ENCODE results near the gene ZNF385B.

Gene ZNF385B

GRCh38 chr2:179619947-179620467 lies 241.4 kb downstream of the ZNF385B start:
- H3K4me1 ChIP-seq (ENCODE audit: insufficient read depth, low read length, severe bottlenecking) = no peaks in the 10 kb centered on the region
- no peaks in the 10 kb centered on the region for H3K79me2 ChIP-seq (ENCODE audit: insufficient read depth, low read length)
- no peaks in the 10 kb centered on the region for H3K36me3 ChIP-seq (ENCODE audit: insufficient read depth, low read length)
- H3K9me2 ChIP-seq (ENCODE audit: low read depth, low read length) = no peaks in the 10 kb centered on the region
- no peak overlapping the region for H3K4me2 ChIP-seq (ENCODE audit: low read length)
- H3K9me3 ChIP-seq (ENCODE audit: low read length) = no peaks in the 10 kb centered on the region
- no peak overlapping the region for H2AFZ ChIP-seq (ENCODE audit: low read length)
- H3K27me3 ChIP-seq (ENCODE audit: insufficient read depth, low read length) = no peaks in the 10 kb centered on the region
- TF ChIP-seq EZH2 (IDR thresholded peaks at IDR 0.05; ENCODE audit: borderline replicate concordance, low read length) (no peak), CTCF (IDR thresholded peaks at IDR 0.05; ENCODE audit: low read length) (no peak)
- no peak overlapping the region for H3K27ac ChIP-seq (ENCODE audit: low read depth, low read length, poor library complexity, severe bottlenecking)
- no peaks in the 10 kb centered on the region for H3F3A ChIP-seq (ENCODE audit: insufficient read depth, low read length)
- no peak overlapping the region for H3K9ac ChIP-seq (ENCODE audit: low read length)
- no peaks in the 10 kb centered on the region for H4K20me1 ChIP-seq (ENCODE audit: insufficient read depth, low read length)
- H3K4me3 ChIP-seq (ENCODE audit: low read depth, low read length, poor library complexity, severe bottlenecking) = no peak overlapping the region

GRCh38 chr2:179614121-179614520 lies 247.3 kb downstream of the ZNF385B start:
- H3K9me3 ChIP-seq (ENCODE audit: low read length) = no peaks in the 10 kb centered on the region
- H3K4me2 ChIP-seq (ENCODE audit: low read length) = no peak overlapping the region
- no peak overlapping the region for H3K27ac ChIP-seq (ENCODE audit: low read depth, low read length, poor library complexity, severe bottlenecking)
- no peaks in the 10 kb centered on the region for H3K79me2 ChIP-seq (ENCODE audit: insufficient read depth, low read length)
- no peaks in the 10 kb centered on the region for H3K4me1 ChIP-seq (ENCODE audit: insufficient read depth, low read length, severe bottlenecking)
- H3K27me3 ChIP-seq (ENCODE audit: insufficient read depth, low read length) = no peaks in the 10 kb centered on the region
- no peaks in the 10 kb centered on the region for H3F3A ChIP-seq (ENCODE audit: insufficient read depth, low read length)
- H3K9ac ChIP-seq (ENCODE audit: low read length) = no peak overlapping the region
- H4K20me1 ChIP-seq (ENCODE audit: insufficient read depth, low read length) = no peaks in the 10 kb centered on the region
- H3K4me3 ChIP-seq (ENCODE audit: low read depth, low read length, poor library complexity, severe bottlenecking) = no peak overlapping the region
- H3K36me3 ChIP-seq (ENCODE audit: insufficient read depth, low read length) = no peaks in the 10 kb centered on the region
- H2AFZ ChIP-seq (ENCODE audit: low read length) = no peak overlapping the region
- TF ChIP-seq EZH2 (IDR thresholded peaks at IDR 0.05; ENCODE audit: borderline replicate concordance, low read length) = no peak
- no peak for TF ChIP-seq CTCF (IDR thresholded peaks at IDR 0.05; ENCODE audit: low read length)
- no peaks in the 10 kb centered on the region for H3K9me2 ChIP-seq (ENCODE audit: low read depth, low read length)

- Histone ChIP-seq H4K20me1 (ENCODE audit: insufficient read depth, low read length) (no peaks in the 10 kb centered on the region), H3F3A (ENCODE audit: insufficient read depth, low read length) (no peaks in the 10 kb centered on the region), H3K9ac (ENCODE audit: low read length) (no peak overlapping the region), H3K79me2 (ENCODE audit: insufficient read depth, low read length) (no peaks in the 10 kb centered on the region), H2AFZ (ENCODE audit: low read length) (no peak overlapping the region), H3K4me2 (ENCODE audit: low read length) (no peak overlapping the region), H3K9me2 (ENCODE audit: low read depth, low read length) (no peaks in the 10 kb centered on the region), H3K27ac (ENCODE audit: low read depth, low read length, poor library complexity, severe bottlenecking) (no peak overlapping the region), H3K27me3 (ENCODE audit: insufficient read depth, low read length) (no peaks in the 10 kb centered on the region), H3K9me3 (ENCODE audit: low read length) (no peaks in the 10 kb centered on the region), H3K4me1 (ENCODE audit: insufficient read depth, low read length, severe bottlenecking) (no peaks in the 10 kb centered on the region), H3K36me3 (ENCODE audit: insufficient read depth, low read length) (no peaks in the 10 kb centered on the region), H3K4me3 (ENCODE audit: low read depth, low read length, poor library complexity, severe bottlenecking) (no peak overlapping the region)
- no peak for TF ChIP-seq EZH2 (IDR thresholded peaks at IDR 0.05; ENCODE audit: borderline replicate concordance, low read length)
- TF ChIP-seq CTCF (IDR thresholded peaks at IDR 0.05; ENCODE audit: low read length) = no peak
These were observed 247.7 kb downstream of the ZNF385B start for GRCh38 chr2:179613701-179614100.

Measured in OCI-LY1 (cell line).